Measurements from ENCODE around the gene KRT20.

Gene KRT20

GRCh38 chr17:40844671-40845107, 40.4 kb downstream of the KRT20 start:
- no peak overlapping the region for H3K4me3 ChIP-seq (ENCODE audit: low read depth, low read length)
- TF ChIP-seq CTCF (IDR thresholded peaks at IDR 0.05; ENCODE audit: low read depth, low read length, missing control alignments): no peak
- DNase-seq (ENCODE audit: low read depth): no peak

- no peak for TF ChIP-seq CTCF (IDR thresholded peaks at IDR 0.05; ENCODE audit: low read depth, low read length, missing control alignments)
- no peak for DNase-seq (ENCODE audit: low read depth)
Measured at GRCh38 chr17:40843242-40843641, 41.8 kb downstream of the KRT20 start.

GRCh38 chr17:40841246-40841645, 43.8 kb downstream of the KRT20 start:
- DNase-seq (ENCODE audit: low read depth): no peak
- no peak overlapping the region for H3K4me3 ChIP-seq (ENCODE audit: low read depth, low read length)
- TF ChIP-seq CTCF (IDR thresholded peaks at IDR 0.05; ENCODE audit: low read depth, low read length, missing control alignments): no peak

More at GRCh38 chr17:40843242-40843641, 41.8 kb downstream of the KRT20 start:
- no peak overlapping the region for H3K4me3 ChIP-seq (ENCODE audit: low read depth, low read length)

GRCh38 chr17:40839194-40839593, 45.8 kb downstream of the KRT20 start:
- TF ChIP-seq CTCF (IDR thresholded peaks at IDR 0.05; ENCODE audit: low read depth, low read length, missing control alignments): no peak
- no peak overlapping the region for H3K4me3 ChIP-seq (ENCODE audit: low read depth, low read length)
- DNase-seq (ENCODE audit: low read depth): no peak

GRCh38 chr17:40836020-40836419, 49.0 kb downstream of the KRT20 start:
- no peak for TF ChIP-seq CTCF (IDR thresholded peaks at IDR 0.05; ENCODE audit: low read depth, low read length, missing control alignments)
- H3K4me3 ChIP-seq (ENCODE audit: low read depth, low read length): no peak overlapping the region
- DNase-seq (ENCODE audit: low read depth): no peak

- TF ChIP-seq CTCF (IDR thresholded peaks at IDR 0.05; ENCODE audit: low read depth, low read length, missing control alignments): no peak
- no peak overlapping the region for H3K4me3 ChIP-seq (ENCODE audit: low read depth, low read length)
- no peak for DNase-seq (ENCODE audit: low read depth)
Measured at GRCh38 chr17:40833882-40834281, 51.2 kb downstream of the KRT20 start.

GRCh38 chr17:40832840-40833239, 52.2 kb downstream of the KRT20 start:
- DNase-seq (ENCODE audit: low read depth): no peak
- no peak overlapping the region for H3K4me3 ChIP-seq (ENCODE audit: low read depth, low read length)
- TF ChIP-seq CTCF (IDR thresholded peaks at IDR 0.05; ENCODE audit: low read depth, low read length, missing control alignments): no peak
